Gastrocnemius medialis (tissue), 4 donors: ENCODE measurements around the gene CCNO. TPM values are rescaled to one million over a fixed set of nuclear protein-coding genes. Genes with fewer than 3 reads are reported as not detected.
A peak's percentile ranks its signal among the peaks of the same experiment; 100 is the strongest.

Source experiments
- ATAC-seq, 2 donors: fragments of 150-250 bp; one replicate each; pipeline ENCODE4 v1.9.1; 2016
- DNase-seq, 2 donors: peaks; one replicate each; pipeline ENCODE4 v3.0.0-alpha.2; 2019
- H3K27ac ChIP-seq, 4 donors: fragments of 200-600 bp; sonication (generic); 1 replicate in 1 of 4; 2 replicates in 3 of 4; pipeline ENCODE4 v1.5.1; 2016 to 2018; ENCODE audit warnings: mild to moderate bottlenecking in 2 of 4, moderate library complexity in 1 of 4
- H3K27me3 ChIP-seq, 3 donors: fragments of 200-600 bp; sonication (generic) in 2 of 3; 1 replicate in 1 of 3; 2 replicates in 2 of 3; pipeline versions ENCODE4 v1.5.1 to v1.6.0; 2016 to 2019; ENCODE audit warnings: mild to moderate bottlenecking in 1 of 3, moderate library complexity in 1 of 3
- H3K36me3 ChIP-seq, 2 donors: fragments of 200-600 bp; sonication (generic) in 1 of 2; one replicate each; pipeline ENCODE4 v1.5.1; 2017 to 2018
- H3K4me1 ChIP-seq, 2 donors: fragments of 200-600 bp; sonication (generic) in 1 of 2; one replicate each; pipeline ENCODE4 v1.5.1; 2016 to 2017; ENCODE audit warnings: mild to moderate bottlenecking in 2 of 2
- H3K4me3 ChIP-seq, 4 donors: fragments of 200-600 bp; sonication (generic) in 3 of 4; 1 replicate in 1 of 4; 2 replicates in 3 of 4; pipeline ENCODE4 v1.5.1; 2016 to 2019; ENCODE audit warnings: mild to moderate bottlenecking in 2 of 4
- H3K9me3 ChIP-seq, 3 donors: fragments of 200-600 bp; sonication (generic) in 2 of 3; 1 replicate in 1 of 3; 2 replicates in 2 of 3; pipeline ENCODE4 v1.5.1; 2016 to 2019
- CTCF ChIP-seq, 5 experiments: fragments of 450-650 bp in 3 of 5; fragments of 200-600 bp in 2 of 5; sonication (generic) in 2 of 5; IDR thresholded peaks in 4 of 5; conservative IDR thresholded peaks in 1 of 5; 1 replicate in 4 of 5; 2 replicates in 1 of 5; pipeline ENCODE4 v1.5.1; 2016 to 2019; ENCODE audit warnings: antibody characterized with exemption in 5 of 5, mild to moderate bottlenecking in 3 of 5, moderate library complexity in 3 of 5
- POLR2A ChIP-seq, 2 donors: fragments of 450-650 bp; IDR thresholded peaks; one replicate each; pipeline ENCODE4 v1.6.1; 2017; ENCODE audit warnings: antibody characterized with exemption in 2 of 2, mild to moderate bottlenecking in 2 of 2, moderate library complexity in 2 of 2
- in situ Hi-C, 4 donors: fragments of 200-750 bp; cut with MboI; loops; one replicate each; pipeline versions ENCODE4 v1.15.0 to v1.8.0; 2017; ENCODE audit warnings: low sequenced_read_pairs in 4 of 4
- intact Hi-C: fragments of 100-400 bp; cut with DNase I; formaldehyde crosslinking; loops from one replicate; pipeline ENCODE4 v1.15.1; 2023; ENCODE audit warnings: low total_unique reads
- total RNA-seq, 4 donors: library from RNA; depleted of rRNA; stranded (reverse); fragments of >200 nt; gene quantifications; one replicate each; pipeline versions ENCODE4 v1.1.0 to v1.2.3, GENCODE V29; 2016

Gene CCNO
- total RNA-seq, 4 donors from 2014 or later: not detected

DNA sequence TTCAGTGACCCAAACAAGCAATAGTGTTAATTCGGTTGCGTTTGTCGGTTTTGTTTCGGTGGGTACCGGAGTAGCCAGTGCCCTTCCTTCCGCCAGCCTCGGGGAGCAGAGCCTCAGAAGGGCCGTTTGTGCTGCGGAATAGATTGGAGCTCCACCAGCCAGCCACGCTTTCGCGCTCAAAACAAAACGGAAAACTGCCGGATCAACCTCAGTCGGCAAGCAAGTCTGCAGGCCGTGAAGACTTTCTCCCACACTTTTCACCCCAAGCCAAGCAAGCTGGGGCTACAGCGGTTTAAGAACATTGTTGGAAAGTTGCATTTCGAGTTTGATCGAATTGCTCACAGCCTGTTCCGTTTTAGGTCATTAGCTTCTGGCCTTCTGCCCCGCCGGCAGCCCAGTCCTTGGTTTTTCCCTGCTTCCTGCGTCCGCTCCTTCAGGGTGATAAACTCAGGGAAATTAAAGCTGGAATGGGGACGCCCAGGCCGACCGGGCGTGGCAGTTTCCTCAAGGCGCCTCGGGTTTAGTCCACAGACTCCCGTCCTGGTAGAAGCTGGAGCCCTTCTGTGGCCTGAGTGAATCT lies 803 bp upstream of the CCNO start:
- Histone ChIP-seq H3K4me1 (peaks cover 30 to 32% of the 10 kb centered on the region in 2 donors), H3K4me3 (peak overlapping the region; percentile 55 to 90 (median 60)), H3K27me3 (peaks cover 75 to 80% (median 79%) of the 10 kb centered on the region in 3 donors), H3K9me3 (no peaks in the 10 kb centered on the region), H3K27ac (no peak overlapping the region), H3K36me3 (no peaks in the 10 kb centered on the region)
- ATAC-seq (no peak), DNase-seq (no peak)
- intact Hi-C loops: no loop called here
- no peak for TF ChIP-seq CTCF (IDR thresholded peaks at IDR 0.05 in 4 of 5, conservative IDR thresholded peaks at IDR 0.05 in 1 of 5)
- TF ChIP-seq POLR2A (IDR thresholded peaks at IDR 0.05): no peak
- in situ Hi-C loops: no loop called here

GRCh38 chr5:55232271-55232984 lies 980 bp downstream of the CCNO start:
- intact Hi-C loops: loop anchor here (2.0 kb wide), 1 partner anchor 60 kb away; the partner anchor contains the start of gene CDC20B
- TF ChIP-seq CTCF (IDR thresholded peaks at IDR 0.05 in 4 of 5, conservative IDR thresholded peaks at IDR 0.05 in 1 of 5): no peak
- no peak for TF ChIP-seq POLR2A (IDR thresholded peaks at IDR 0.05)
- in situ Hi-C loops: no loop called here
- no peak overlapping the region for H3K27ac ChIP-seq
- H3K9me3 ChIP-seq: no peaks in the 10 kb centered on the region
- H3K36me3 ChIP-seq: no peaks in the 10 kb centered on the region
- no peak for ATAC-seq
- H3K27me3 ChIP-seq: peaks cover 93 to 95% (median 95%) of the 10 kb centered on the region in 3 donors
- H3K4me3 ChIP-seq: peak overlapping the region; percentile 55 to 90 (median 60)
- peaks cover 30 to 38% of the 10 kb centered on the region in 2 donors for H3K4me1 ChIP-seq
- DNase-seq: no peak

DNA sequence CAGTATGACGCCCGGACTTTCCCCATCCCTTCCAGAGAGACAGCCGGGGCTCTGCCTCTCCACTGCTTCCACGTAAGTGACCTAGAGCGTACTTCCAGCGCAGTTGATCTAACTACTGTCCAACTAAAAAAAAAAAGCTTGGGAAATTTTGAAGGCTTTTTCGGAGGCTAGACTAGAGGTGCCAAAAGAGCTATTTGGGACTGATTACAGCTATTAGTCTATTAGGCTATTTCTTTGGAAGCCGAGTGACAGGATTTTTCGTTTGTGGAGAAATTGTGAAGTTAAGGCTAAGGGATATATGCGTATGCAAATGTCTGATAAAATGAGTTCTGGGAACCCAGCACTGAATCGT lies 1.5 kb downstream of the CCNO start:
- in situ Hi-C loops (no loop called here), intact Hi-C loops (loop anchor here (2.0 kb wide), 1 partner anchor 59 kb away; the partner anchor contains the start of gene CDC20B)
- H3K4me1 ChIP-seq: peaks cover 30 to 41% of the 10 kb centered on the region in 2 donors
- no peaks in the 10 kb centered on the region for H3K9me3 ChIP-seq
- peak overlapping the region; percentile 55 to 90 (median 60) for H3K4me3 ChIP-seq
- TF ChIP-seq POLR2A (IDR thresholded peaks at IDR 0.05) (no peak), CTCF (IDR thresholded peaks at IDR 0.05 in 4 of 5, conservative IDR thresholded peaks at IDR 0.05 in 1 of 5) (no peak)
- no peak for ATAC-seq
- H3K36me3 ChIP-seq: no peaks in the 10 kb centered on the region
- no peak for DNase-seq
- no peak overlapping the region for H3K27ac ChIP-seq
- H3K27me3 ChIP-seq: peaks cover 94 to 98% (median 95%) of the 10 kb centered on the region in 3 donors

DNA sequence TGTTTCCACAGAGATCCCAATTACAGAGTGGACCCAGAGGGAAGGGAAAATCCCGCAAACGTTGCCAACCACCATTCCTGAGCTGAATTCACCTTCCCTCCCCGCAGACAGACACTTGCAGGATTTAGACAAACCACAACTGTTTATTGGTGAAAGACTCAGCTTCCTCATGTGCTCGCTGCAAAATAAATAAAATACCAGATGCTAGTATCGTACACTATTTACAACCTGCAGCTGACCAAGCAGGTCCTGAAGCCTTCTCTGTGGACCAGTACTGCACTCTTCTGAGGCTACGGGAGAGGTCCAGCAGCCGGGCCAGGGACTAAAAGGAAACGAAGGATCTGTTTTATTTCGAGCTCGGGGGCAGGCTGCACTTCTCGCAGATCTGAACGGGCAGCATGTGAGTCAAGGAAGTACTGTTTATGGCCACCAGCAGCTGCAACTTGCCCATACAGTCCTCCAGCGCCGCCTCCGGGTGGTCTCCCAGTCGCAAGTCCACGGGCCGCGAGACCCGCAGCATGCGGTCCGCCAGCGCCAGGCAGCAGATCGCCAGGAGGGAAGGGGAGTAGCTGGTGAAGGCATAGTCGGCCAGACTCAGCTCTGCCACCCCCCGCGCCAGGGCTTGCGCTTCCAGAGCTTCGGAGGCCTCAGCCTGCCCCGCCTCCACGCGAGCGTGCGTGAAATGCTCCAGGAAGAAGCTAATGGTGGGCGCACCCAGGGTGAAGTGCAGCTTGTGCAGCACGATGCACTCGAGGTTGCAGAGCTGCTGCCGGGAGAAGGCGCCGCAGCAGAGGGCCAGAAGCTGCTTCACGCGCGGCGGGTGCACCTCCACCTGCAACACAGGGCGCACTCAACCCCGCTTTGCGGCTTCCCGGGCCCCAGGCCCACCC lies 2.1 kb downstream of the CCNO start:
- H3K9me3 ChIP-seq: no peaks in the 10 kb centered on the region
- intact Hi-C loops (no loop called here), in situ Hi-C loops (no loop called here)
- no peaks in the 10 kb centered on the region for H3K36me3 ChIP-seq
- peak overlapping the region; percentile 27 to 90 (median 47) for H3K4me3 ChIP-seq
- no peak overlapping the region for H3K27ac ChIP-seq
- no peak for DNase-seq
- TF ChIP-seq CTCF (IDR thresholded peaks at IDR 0.05 in 4 of 5, conservative IDR thresholded peaks at IDR 0.05 in 1 of 5) (no peak), POLR2A (IDR thresholded peaks at IDR 0.05) (no peak)
- no peak for ATAC-seq
- H3K4me1 ChIP-seq: peaks cover 30 to 48% of the 10 kb centered on the region in 2 donors
- peaks cover 96 to 99% (median 98%) of the 10 kb centered on the region in 3 donors for H3K27me3 ChIP-seq
